ENCODE results near the gene HSD17B13.

Gene HSD17B13

GRCh38 chr4:87270825-87271224 is 51.9 kb downstream of the HSD17B13 start:
- in situ Hi-C loops (cut with HindIII; ENCODE audit: low sequenced_read_pairs): no loop called here

- in situ Hi-C loops (cut with HindIII; ENCODE audit: low sequenced_read_pairs): no loop called here
Observed at GRCh38 chr4:87270144-87270543, 52.5 kb downstream of the HSD17B13 start.

GRCh38 chr4:87268411-87268810 is 54.3 kb downstream of the HSD17B13 start:
- in situ Hi-C loops (cut with HindIII; ENCODE audit: low sequenced_read_pairs): no loop called here

- in situ Hi-C loops (cut with HindIII; ENCODE audit: low sequenced_read_pairs): no loop called here
Observed at GRCh38 chr4:87266986-87267385, 55.7 kb downstream of the HSD17B13 start.

GRCh38 chr4:87262886-87263285 is 59.8 kb downstream of the HSD17B13 start:
- in situ Hi-C loops (cut with HindIII; ENCODE audit: low sequenced_read_pairs): no loop called here

GRCh38 chr4:87260477-87260876 is 62.2 kb downstream of the HSD17B13 start:
- in situ Hi-C loops (cut with HindIII; ENCODE audit: low sequenced_read_pairs): no loop called here

- in situ Hi-C loops (cut with HindIII; ENCODE audit: low sequenced_read_pairs): no loop called here
Observed at GRCh38 chr4:87258677-87259076, 64.0 kb downstream of the HSD17B13 start.

GRCh38 chr4:87257523-87257922 is 65.2 kb downstream of the HSD17B13 start:
- in situ Hi-C loops (cut with HindIII; ENCODE audit: low sequenced_read_pairs): no loop called here

GRCh38 chr4:87255755-87256154 is 66.9 kb downstream of the HSD17B13 start:
- in situ Hi-C loops (cut with HindIII; ENCODE audit: low sequenced_read_pairs): no loop called here

Measured in endothelial cell of hepatic sinusoid (primary cell).